CD4-positive, alpha-beta T cell treated with Interleukin-6 for 4 hours (primary cell): Measurements from ENCODE around the gene ASH1L.
"Not testable (repeated sequence)": the region's sequence is repeated elsewhere in the genome, so short reads cannot be mapped to it uniquely, and the experiment has no call there.

Experiments
- DNase-seq: peaks from one replicate; pipeline ENCODE4 v3.0.0-alpha.2; 2020; ENCODE audit warnings: mixed read lengths

Gene ASH1L

GRCh38 chr1:155485945-155486344 is 76.7 kb downstream of the ASH1L start:
- DNase-seq: no peak

GRCh38 chr1:155485222-155485621 is 77.4 kb downstream of the ASH1L start:
- DNase-seq: no peak

- DNase-seq: no peak
Observed at GRCh38 chr1:155481741-155482241, 80.8 kb downstream of the ASH1L start.

GRCh38 chr1:155479205-155479604 is 83.4 kb downstream of the ASH1L start:
- DNase-seq: no peak

GRCh38 chr1:155478270-155478852 is 84.2 kb downstream of the ASH1L start:
- no peak for DNase-seq

- no peak for DNase-seq
Observed at GRCh38 chr1:155474146-155474545, 88.5 kb downstream of the ASH1L start.

- DNase-seq: no peak
Observed at GRCh38 chr1:155473151-155473821, 89.3 kb downstream of the ASH1L start.

- no peak for DNase-seq
Observed at GRCh38 chr1:155472491-155473083, 90.0 kb downstream of the ASH1L start.

GRCh38 chr1:155471891-155472290 is 90.7 kb downstream of the ASH1L start:
- no peak for DNase-seq

GRCh38 chr1:155471026-155471425 is 91.6 kb downstream of the ASH1L start:
- no peak for DNase-seq

GRCh38 chr1:155466996-155467395 is 95.6 kb downstream of the ASH1L start:
- no peak for DNase-seq

- DNase-seq: no peak
Observed at GRCh38 chr1:155466617-155466972, 96.0 kb downstream of the ASH1L start.

- no peak for DNase-seq
Observed at GRCh38 chr1:155463865-155464650, 98.5 kb downstream of the ASH1L start.

GRCh38 chr1:155458111-155458510 is 104.5 kb downstream of the ASH1L start:
- no peak for DNase-seq

GRCh38 chr1:155457266-155457665 is 105.3 kb downstream of the ASH1L start:
- DNase-seq: no peak

- DNase-seq: no peak
Observed at GRCh38 chr1:155455588-155456195, 106.9 kb downstream of the ASH1L start.

GRCh38 chr1:155454096-155454495 is 108.5 kb downstream of the ASH1L start:
- no peak for DNase-seq

GRCh38 chr1:155453141-155453540 is 109.5 kb downstream of the ASH1L start:
- no peak for DNase-seq

GRCh38 chr1:155451199-155451598 is 111.4 kb downstream of the ASH1L start:
- DNase-seq: no peak

- not testable (repeated sequence) for DNase-seq
Observed at GRCh38 chr1:155442431-155442830, 120.2 kb downstream of the ASH1L start.

GRCh38 chr1:155437405-155437804 is 125.2 kb downstream of the ASH1L start:
- DNase-seq: no peak

- DNase-seq: not testable (repeated sequence)
Observed at GRCh38 chr1:155433831-155434389, 128.7 kb downstream of the ASH1L start.
